Measurements from ENCODE around the gene UNCX. TPM values are rescaled to one million over a fixed set of nuclear protein-coding genes. Genes with fewer than 3 reads are reported as not detected.
"Not testable (repeated sequence)": the region's sequence is repeated elsewhere in the genome, so short reads cannot be mapped to it uniquely, and the experiment has no call there.

The UNCX gene
- total RNA-seq, 2 donors from 2014 or later: not detected

DNA sequence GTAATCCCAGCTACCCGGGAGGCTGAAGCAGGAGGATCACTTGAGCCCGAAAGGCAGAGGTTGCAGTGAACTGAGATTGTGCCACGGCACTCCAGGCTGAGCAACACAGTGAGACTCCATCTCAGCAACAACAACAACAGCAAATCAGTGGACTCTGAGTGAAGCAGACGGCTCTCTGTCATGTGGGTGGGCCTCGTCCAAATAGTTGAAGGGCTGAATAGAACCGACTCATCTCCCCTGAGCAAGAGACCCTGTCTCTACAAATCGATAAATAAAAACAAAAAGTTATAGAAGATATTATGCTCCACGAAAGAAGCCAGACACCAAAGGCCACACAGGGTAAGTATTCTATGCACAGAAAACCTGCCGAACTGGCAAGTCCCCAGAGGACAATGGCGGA lies 45.9 kb downstream of the UNCX start:
- Histone ChIP-seq H3K4me1 (replicated peaks) (no peaks in the 10 kb centered on the region), H3K27me3 (replicated peaks; ENCODE audit: insufficient read depth) (peaks cover 22% of the 10 kb centered on the region), H3K9me3 (no peaks in the 10 kb centered on the region), H3K4me3 (no peak overlapping the region), H3K27ac (no peak overlapping the region), H3K36me3 (no peaks in the 10 kb centered on the region)
- intact Hi-C loops (cut with DNase I): no loop called here
- no peak for DNase-seq (ENCODE audit: low spot score)
- no peak for TF ChIP-seq POLR2A (IDR thresholded peaks at IDR 0.05)
- TF ChIP-seq, protein P1, sequence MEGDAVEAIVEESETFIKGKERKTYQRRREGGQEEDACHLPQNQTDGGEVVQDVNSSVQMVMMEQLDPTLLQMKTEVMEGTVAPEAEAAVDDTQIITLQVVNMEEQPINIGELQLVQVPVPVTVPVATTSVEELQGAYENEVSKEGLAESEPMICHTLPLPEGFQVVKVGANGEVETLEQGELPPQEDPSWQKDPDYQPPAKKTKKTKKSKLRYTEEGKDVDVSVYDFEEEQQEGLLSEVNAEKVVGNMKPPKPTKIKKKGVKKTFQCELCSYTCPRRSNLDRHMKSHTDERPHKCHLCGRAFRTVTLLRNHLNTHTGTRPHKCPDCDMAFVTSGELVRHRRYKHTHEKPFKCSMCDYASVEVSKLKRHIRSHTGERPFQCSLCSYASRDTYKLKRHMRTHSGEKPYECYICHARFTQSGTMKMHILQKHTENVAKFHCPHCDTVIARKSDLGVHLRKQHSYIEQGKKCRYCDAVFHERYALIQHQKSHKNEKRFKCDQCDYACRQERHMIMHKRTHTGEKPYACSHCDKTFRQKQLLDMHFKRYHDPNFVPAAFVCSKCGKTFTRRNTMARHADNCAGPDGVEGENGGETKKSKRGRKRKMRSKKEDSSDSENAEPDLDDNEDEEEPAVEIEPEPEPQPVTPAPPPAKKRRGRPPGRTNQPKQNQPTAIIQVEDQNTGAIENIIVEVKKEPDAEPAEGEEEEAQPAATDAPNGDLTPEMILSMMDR (IDR thresholded peaks at IDR 0.05): no peak
- WGBS: 90% methylated on average over 10 of the region's 10 CpGs

DNA sequence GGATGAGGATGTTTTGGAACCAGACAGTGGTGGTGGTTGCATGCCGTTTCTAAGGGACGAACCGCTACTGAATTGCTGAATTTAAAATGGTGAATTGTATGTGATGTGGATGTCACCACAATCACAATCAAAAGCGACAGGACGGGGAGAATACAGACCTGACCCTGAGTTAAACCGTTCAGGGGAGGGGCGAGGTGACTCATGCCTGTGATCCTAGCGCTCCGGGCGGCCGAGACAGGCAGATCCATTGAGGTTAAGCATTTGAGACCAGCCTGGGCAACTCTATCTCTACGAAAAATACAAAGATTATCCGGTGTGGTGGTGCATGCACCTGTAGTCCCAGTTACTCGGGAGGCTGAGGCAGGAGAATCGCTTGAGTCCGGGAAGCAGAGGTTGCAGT lies 46.4 kb downstream of the UNCX start:
- Histone ChIP-seq H3K27ac (no peak overlapping the region), H3K4me3 (no peak overlapping the region), H3K4me1 (replicated peaks) (no peaks in the 10 kb centered on the region), H3K9me3 (no peaks in the 10 kb centered on the region), H3K27me3 (replicated peaks; ENCODE audit: insufficient read depth) (peaks cover 22% of the 10 kb centered on the region), H3K36me3 (no peaks in the 10 kb centered on the region)
- TF ChIP-seq POLR2AphosphoS5 (IDR thresholded peaks at IDR 0.05) (no peak), POLR2A (IDR thresholded peaks at IDR 0.05) (no peak)
- TF ChIP-seq, protein P1 (IDR thresholded peaks at IDR 0.05): no peak
- no peak for DNase-seq (ENCODE audit: low spot score)
- WGBS: 85% methylated on average over 16 of the region's 16 CpGs
- intact Hi-C loops (cut with DNase I): no loop called here

DNA sequence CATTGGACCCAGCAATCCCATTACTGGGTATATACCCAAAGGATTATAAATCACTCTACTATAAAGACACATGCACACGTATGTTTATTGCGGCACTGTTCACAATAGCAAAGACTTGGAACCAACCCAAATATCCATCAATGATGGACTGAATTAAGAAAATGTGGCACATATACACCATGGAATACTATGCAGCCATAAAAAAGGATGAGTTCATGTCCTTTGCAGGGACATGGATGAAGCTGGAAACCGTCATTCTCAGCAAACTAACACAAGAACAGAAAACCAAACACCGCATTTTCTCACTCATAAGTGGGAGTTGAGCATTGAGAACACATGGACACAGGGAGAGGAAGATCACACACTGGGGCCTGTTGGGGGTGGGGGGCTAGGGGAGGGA lies 47.2 kb downstream of the UNCX start:
- H3K9me3 ChIP-seq; H3K36me3 ChIP-seq; H3K4me1 ChIP-seq (replicated peaks); H3K27ac ChIP-seq; H3K4me3 ChIP-seq; intact Hi-C loops (cut with DNase I); DNase-seq (ENCODE audit: low spot score): not testable (repeated sequence)
- WGBS: 67% methylated on average over 4 of the region's 4 CpGs
- H3K27me3 ChIP-seq (replicated peaks; ENCODE audit: insufficient read depth): peaks cover 16% of the 10 kb centered on the region

DNA sequence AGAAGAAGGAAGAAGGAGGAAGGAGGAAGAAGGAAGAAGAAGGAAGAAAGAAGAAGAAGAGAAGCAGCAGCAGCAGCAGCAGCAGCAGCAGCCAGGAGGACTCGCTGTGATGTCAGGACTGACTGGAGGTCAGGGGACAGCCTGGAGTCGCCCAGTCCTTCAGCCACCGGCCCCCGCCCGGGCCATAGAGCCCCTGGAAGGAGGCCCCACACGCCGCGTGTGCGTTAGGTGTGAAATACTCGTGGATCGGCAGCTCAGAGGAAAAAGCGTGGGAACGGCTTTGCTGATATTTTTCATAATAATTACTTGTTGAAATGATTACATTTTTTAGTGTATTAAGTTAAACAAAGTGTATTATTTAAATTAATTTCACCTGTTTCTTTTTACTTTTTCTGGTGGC lies 48.4 kb downstream of the UNCX start:
- no peak for DNase-seq (ENCODE audit: low spot score)
- Histone ChIP-seq H3K27me3 (replicated peaks; ENCODE audit: insufficient read depth) (peaks cover 13% of the 10 kb centered on the region), H3K9me3 (no peaks in the 10 kb centered on the region), H3K36me3 (no peaks in the 10 kb centered on the region), H3K4me1 (replicated peaks) (no peaks in the 10 kb centered on the region), H3K4me3 (no peak overlapping the region), H3K27ac (no peak overlapping the region)
- WGBS: 69% methylated on average over 13 of the region's 13 CpGs
- intact Hi-C loops (cut with DNase I): no loop called here
- TF ChIP-seq POLR2AphosphoS5 (IDR thresholded peaks at IDR 0.05) (no peak), POLR2A (IDR thresholded peaks at IDR 0.05) (no peak)
- TF ChIP-seq, protein P1 (IDR thresholded peaks at IDR 0.05): no peak

DNA sequence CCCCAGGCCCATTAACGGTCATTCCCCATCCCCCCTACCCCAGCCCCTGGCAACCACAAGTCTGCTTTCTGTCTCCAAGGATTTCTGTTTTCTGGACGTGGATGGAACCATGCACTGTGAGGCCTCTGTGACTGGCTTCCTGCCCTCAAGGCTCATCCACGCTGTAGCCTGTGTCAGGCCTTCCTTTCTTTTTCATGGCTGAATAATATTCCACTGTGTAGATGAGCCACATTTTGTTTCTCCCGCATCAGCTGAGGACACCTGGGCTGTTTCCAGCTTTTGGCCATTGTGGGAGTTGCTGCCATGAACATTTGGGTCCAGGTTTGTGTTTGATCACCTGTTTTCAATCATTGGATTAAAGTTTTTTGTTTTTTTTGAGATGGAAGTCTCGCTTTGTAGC lies 50.0 kb downstream of the UNCX start:
- H3K27me3 ChIP-seq (replicated peaks; ENCODE audit: insufficient read depth): peaks cover 5% of the 10 kb centered on the region
- DNase-seq (ENCODE audit: low spot score): no peak
- H3K27ac ChIP-seq: no peak overlapping the region
- WGBS: 81% methylated on average over 5 of the region's 5 CpGs
- no peak for TF ChIP-seq POLR2AphosphoS5 (IDR thresholded peaks at IDR 0.05)
- no peak overlapping the region for H3K4me3 ChIP-seq
- intact Hi-C loops (cut with DNase I): no loop called here
- H3K36me3 ChIP-seq: no peaks in the 10 kb centered on the region
- H3K9me3 ChIP-seq: no peaks in the 10 kb centered on the region
- H3K4me1 ChIP-seq (replicated peaks): no peaks in the 10 kb centered on the region

DNA sequence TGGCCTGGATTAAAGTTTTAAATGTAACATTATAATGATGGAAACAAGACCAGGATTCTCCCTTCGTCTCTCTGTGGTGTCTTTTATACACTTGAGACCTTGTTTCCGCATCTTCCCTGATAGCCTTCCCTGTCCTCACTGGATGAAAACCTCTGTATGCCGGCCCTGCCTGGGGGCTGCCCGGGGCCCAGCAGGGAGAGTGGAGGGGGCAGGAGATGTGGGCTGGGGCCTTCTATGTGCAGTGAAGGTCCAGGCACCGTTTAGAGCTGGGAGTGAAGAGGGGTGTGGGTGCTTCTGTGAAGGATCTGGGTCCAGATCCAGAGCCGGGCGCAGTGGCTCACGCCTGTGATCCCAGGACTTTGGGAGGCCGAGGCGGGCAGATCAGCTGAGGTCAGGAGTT lies 50.7 kb downstream of the UNCX start:
- intact Hi-C loops (cut with DNase I): no loop called here
- DNase-seq (ENCODE audit: low spot score): no peak
- H3K27ac ChIP-seq: no peak overlapping the region
- H3K9me3 ChIP-seq: no peaks in the 10 kb centered on the region
- WGBS: 73% methylated on average over 10 of the region's 10 CpGs
- H3K27me3 ChIP-seq (replicated peaks; ENCODE audit: insufficient read depth): peaks cover 5% of the 10 kb centered on the region
- TF ChIP-seq, protein P1 (IDR thresholded peaks at IDR 0.05): no peak
- TF ChIP-seq POLR2A (IDR thresholded peaks at IDR 0.05) (no peak), POLR2AphosphoS5 (IDR thresholded peaks at IDR 0.05) (no peak)
- no peak overlapping the region for H3K4me3 ChIP-seq
- no peaks in the 10 kb centered on the region for H3K36me3 ChIP-seq
- no peaks in the 10 kb centered on the region for H3K4me1 ChIP-seq (replicated peaks)
